C4-2B (cell line): ENCODE results near the gene ARAF.

Source experiments
- H3K27ac ChIP-seq: fragments of 450-650 bp; 2 replicates; pipeline ENCODE4 v1.5.1; 2017
- CTCF ChIP-seq: fragments of 450-650 bp; conservative IDR thresholded peaks from 2 replicates; pipeline ENCODE4 v1.5.1; 2017; ENCODE audit warnings: mild to moderate bottlenecking
- ZFX ChIP-seq: fragments of 450-650 bp; IDR thresholded peaks from 2 replicates; pipeline ENCODE4 v1.6.1; 2017

Gene ARAF

DNA sequence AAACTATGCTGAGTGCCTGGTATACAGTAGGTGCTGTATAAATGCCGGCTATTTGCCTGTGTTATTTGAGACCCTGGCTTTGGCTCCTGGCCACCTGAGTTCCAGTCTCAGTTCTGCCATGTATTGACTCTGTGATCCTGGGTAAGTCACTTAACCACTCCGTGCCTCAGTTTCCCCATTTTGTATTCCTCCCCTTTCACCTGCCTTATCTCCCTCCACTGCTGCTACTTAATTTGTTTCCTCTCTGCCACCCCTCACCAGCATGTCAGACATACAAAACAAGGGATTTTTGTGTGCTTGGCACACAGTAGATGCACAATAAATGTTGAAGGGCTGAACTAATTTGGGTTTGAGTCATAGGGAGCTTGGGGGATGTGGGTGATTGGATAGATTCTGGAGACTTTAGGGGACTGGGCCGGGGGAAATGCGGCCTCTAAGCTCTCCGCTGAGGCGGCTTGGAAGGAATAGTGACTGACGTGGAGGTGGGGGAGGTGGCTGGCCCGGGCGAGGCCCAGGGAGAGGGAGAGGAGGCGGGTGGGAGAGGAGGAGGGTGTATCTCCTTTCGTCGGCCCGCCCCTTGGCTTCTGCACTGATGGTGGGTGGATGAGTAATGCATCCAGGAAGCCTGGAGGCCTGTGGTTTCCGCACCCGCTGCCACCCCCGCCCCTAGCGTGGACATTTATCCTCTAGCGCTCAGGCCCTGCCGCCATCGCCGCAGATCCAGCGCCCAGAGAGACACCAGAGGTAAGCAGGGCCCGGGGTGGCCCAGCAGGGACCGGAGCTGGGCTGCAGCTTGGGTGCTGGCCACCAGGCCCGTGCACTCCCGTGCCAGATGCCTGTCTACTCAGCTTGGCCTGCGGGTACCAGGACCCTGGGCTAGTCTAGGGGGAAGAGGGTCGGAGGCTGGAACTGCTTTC, 21.0 kb downstream of the ARAF start, which contains the start of gene TIMP1:
Gene TIMP1 (plus strand): TSS at position 706 of the 917 bp plus-strand sequence. CDS start 980 bp downstream, outside the sequence.
- TF ChIP-seq CTCF (no peak), ZFX (no peak)
- no peak within 1 kb of the TSS for H3K27ac ChIP-seq

- TF ChIP-seq CTCF (no peak), ZFX (no peak)
- H3K27ac ChIP-seq = no peak overlapping the region
Observed at GRCh38 chrX:47583240-47583861, 22.3 kb downstream of the ARAF start.

GRCh38 chrX:47584714-47585113, 23.7 kb downstream of the ARAF start:
- H3K27ac ChIP-seq = no peak overlapping the region
- TF ChIP-seq CTCF (no peak), ZFX (no peak)

DNA sequence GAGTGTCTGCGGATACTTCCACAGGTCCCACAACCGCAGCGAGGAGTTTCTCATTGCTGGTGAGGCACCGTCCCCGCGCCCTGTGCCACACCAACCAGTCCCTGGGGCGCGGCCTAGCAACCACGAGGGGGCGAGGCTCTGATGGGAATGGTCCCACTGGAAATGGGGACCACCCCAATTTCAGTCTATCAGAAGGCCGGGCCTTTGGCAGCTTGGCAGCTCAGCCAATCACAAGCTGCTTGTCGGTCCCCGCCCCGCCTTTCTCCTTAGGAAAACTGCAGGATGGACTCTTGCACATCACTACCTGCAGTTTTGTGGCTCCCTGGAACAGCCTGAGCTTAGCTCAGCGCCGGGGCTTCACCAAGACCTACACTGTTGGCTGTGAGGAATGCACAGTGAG, 24.3 kb downstream of the ARAF start:
- no peak overlapping the region for H3K27ac ChIP-seq
- TF ChIP-seq CTCF (no peak), ZFX (no peak)

DNA sequence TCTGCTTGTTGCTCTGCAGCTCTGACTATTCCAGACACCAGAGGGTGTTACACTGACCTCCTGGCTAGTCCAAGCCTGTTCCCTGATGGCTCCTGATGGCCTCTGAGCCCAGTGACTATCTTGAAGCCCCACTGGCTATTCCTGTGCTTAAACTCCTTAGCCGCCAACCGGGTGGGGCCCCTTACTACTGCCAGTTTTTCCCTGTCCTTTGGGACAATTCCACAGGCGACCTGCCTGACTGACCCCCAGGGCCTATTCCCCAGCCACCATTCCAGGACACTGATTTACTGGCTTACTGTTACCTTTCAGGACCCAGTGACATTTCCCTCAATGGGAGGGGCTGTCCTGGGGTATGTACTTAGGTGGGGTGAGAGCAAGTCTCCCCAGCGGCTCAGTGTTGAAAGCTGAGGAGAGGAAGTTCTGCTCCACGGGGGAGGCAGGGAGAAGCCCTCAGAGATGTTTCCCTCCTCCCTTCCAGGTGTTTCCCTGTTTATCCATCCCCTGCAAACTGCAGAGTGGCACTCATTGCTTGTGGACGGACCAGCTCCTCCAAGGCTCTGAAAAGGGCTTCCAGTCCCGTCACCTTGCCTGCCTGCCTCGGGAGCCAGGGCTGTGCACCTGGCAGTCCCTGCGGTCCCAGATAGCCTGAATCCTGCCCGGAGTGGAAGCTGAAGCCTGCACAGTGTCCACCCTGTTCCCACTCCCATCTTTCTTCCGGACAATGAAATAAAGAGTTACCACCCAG, 25.2 kb downstream of the ARAF start:
- TF ChIP-seq ZFX (no peak), CTCF (no peak)
- H3K27ac ChIP-seq = no peak overlapping the region

- no peak overlapping the region for H3K27ac ChIP-seq
- TF ChIP-seq CTCF (no peak), ZFX (no peak)
Observed at GRCh38 chrX:47587091-47587891, 26.3 kb downstream of the ARAF start.
